ENCODE data around the gene NT5DC3. TPM values are rescaled to one million over a fixed set of nuclear protein-coding genes. Genes with fewer than 3 reads are reported as not detected.

The NT5DC3 gene
- polyA plus RNA-seq, 2 of the 4 experiments (the other 2 are of a cell fraction) = 5.2 to 5.6 TPM

DNA sequence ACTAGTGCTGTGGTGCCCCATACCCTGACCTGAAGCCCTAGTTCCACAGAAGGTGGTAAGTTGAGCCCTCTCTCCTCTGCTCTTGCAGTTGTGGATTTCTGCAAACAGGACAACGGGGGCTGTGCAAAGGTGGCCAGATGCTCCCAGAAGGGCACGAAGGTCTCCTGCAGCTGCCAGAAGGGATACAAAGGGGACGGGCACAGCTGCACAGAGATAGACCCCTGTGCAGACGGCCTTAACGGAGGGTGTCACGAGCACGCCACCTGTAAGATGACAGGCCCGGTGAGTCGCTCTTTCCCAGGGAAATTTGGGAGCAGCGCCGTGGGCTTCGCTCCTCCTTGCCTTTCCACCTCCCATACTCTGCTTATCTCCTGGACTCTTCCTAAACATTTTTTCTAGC is 92.2 kb downstream of the NT5DC3 start:
- ChIA-PET CTCF (interaction anchor here (0.5 kb wide), 1 partner anchor 121 kb away, joined by 3 read pairs; no protein-coding TSS in a partner anchor), POLR2A (no interaction called here)
- FAIRE-seq (no peak), DNase-seq (ENCODE audit: low read depth in 1 of 2, low spot score in 1 of 2) (no peak), ATAC-seq (no peak)
- Histone ChIP-seq H3K4me3 (no peak overlapping the region), H3K4me1 (no peaks in the 10 kb centered on the region), H3K9me3 (no peaks in the 10 kb centered on the region), H3K27ac (no peak overlapping the region), H3K4me2 (no peak overlapping the region)
- 88% methylated on average over 12 of the region's 12 CpGs for WGBS (ENCODE audit: missing lambda C conversion rate)
- TF ChIP-seq, protein P1, sequence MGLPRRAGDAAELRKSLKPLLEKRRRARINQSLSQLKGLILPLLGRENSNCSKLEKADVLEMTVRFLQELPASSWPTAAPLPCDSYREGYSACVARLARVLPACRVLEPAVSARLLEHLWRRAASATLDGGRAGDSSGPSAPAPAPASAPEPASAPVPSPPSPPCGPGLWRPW (IDR thresholded peaks at IDR 0.05) = no peak
- TF ChIP-seq SMC3 (IDR thresholded peaks at IDR 0.05) = no peak

DNA sequence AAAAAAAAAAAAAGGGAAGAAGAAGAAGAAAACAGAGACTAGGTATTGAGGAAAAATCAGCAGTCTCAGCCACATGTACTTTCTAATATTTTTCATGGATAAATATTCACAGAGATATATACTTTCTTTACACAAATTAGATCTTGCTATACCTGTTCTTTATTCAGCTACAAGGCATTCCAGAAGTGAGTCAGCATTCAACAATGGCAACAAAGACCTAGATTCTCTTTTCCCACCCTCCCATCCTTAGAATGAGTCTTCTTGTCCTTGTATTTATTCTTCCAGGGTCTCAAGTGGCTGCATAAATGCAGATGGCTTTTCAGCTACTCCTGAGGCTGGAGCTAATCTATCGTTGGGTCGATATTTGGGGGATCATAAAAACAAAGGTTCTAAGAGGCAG is 93.0 kb downstream of the NT5DC3 start:
- Histone ChIP-seq H3K4me1 (no peaks in the 10 kb centered on the region), H3K9me3 (no peaks in the 10 kb centered on the region), H3K27ac (no peak overlapping the region), H3K4me2 (no peak overlapping the region), H3K4me3 (no peak overlapping the region)
- ATAC-seq (no peak), FAIRE-seq (no peak), DNase-seq (ENCODE audit: low read depth in 1 of 2, low spot score in 1 of 2) (no peak)
- ChIA-PET CTCF (interaction anchor here (0.6 to 1.0 kb wide), 3 partner anchors 121 to 148 kb away, joined by 3 read pairs; no protein-coding TSS in a partner anchor), POLR2A (no interaction called here)
- 63% methylated on average over 2 of the region's 2 CpGs for WGBS (ENCODE audit: missing lambda C conversion rate)
- TF ChIP-seq, protein P1 (IDR thresholded peaks at IDR 0.05) = no peak
- TF ChIP-seq, protein P2, sequence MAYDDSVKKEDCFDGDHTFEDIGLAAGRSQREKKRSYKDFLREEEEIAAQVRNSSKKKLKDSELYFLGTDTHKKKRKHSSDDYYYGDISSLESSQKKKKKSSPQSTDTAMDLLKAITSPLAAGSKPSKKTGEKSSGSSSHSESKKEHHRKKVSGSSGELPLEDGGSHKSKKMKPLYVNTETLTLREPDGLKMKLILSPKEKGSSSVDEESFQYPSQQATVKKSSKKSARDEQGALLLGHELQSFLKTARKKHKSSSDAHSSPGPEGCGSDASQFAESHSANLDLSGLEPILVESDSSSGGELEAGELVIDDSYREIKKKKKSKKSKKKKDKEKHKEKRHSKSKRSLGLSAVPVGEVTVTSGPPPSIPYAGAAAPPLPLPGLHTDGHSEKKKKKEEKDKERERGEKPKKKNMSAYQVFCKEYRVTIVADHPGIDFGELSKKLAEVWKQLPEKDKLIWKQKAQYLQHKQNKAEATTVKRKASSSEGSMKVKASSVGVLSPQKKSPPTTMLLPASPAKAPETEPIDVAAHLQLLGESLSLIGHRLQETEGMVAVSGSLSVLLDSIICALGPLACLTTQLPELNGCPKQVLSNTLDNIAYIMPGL (CRISPR knock-in tag; IDR thresholded peaks at IDR 0.05; ENCODE audit: borderline replicate concordance) = no peak
- TF ChIP-seq HDAC2 (IDR thresholded peaks at IDR 0.05) (no peak), POLR2A (IDR thresholded peaks at IDR 0.05; ENCODE audit: low read length) (no peak), FOSL2 (IDR thresholded peaks at IDR 0.05) (no peak), FOSL2 (CRISPR knock-in tag; IDR thresholded peaks at IDR 0.05) (no peak), SREBF2 (IDR thresholded peaks at IDR 0.05) (no peak), ZC3H11A (IDR thresholded peaks at IDR 0.05) (no peak), RAD21 (conservative IDR thresholded peaks at IDR 0.05 in 1 of 2, IDR thresholded peaks at IDR 0.05 in 1 of 2) (no peak)
- TF ChIP-seq, protein P3, sequence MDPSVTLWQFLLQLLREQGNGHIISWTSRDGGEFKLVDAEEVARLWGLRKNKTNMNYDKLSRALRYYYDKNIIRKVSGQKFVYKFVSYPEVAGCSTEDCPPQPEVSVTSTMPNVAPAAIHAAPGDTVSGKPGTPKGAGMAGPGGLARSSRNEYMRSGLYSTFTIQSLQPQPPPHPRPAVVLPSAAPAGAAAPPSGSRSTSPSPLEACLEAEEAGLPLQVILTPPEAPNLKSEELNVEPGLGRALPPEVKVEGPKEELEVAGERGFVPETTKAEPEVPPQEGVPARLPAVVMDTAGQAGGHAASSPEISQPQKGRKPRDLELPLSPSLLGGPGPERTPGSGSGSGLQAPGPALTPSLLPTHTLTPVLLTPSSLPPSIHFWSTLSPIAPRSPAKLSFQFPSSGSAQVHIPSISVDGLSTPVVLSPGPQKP (IDR thresholded peaks at IDR 0.05; ENCODE audit: low read depth, low read length) = no peak
- TF ChIP-seq, protein P4, sequence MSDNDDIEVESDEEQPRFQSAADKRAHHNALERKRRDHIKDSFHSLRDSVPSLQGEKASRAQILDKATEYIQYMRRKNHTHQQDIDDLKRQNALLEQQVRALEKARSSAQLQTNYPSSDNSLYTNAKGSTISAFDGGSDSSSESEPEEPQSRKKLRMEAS (IDR thresholded peaks at IDR 0.05) = no peak

DNA sequence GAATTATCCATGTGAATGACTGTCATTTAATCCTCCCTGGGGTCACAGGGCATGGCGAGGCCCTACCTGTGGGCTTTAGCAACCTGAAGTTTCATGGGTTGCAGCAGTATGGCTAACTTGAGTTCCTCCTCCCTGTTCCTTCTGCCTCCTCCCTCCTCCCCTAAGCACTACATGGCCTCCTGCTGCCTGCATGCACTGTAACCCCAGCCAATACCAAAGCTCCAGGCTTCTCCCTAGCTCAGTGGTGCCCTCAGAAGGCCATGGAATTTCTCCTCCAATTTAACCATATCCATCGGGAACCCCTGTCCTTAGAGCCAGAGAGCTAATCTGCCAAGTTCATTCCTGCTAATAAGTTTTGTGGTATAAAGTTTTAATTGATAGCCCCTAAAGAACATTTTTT is 95.1 kb downstream of the NT5DC3 start:
- Histone ChIP-seq H3K4me2 (no peak overlapping the region), H3K9me3 (no peaks in the 10 kb centered on the region), H3K4me3 (no peak overlapping the region), H3K4me1 (peaks cover 5% of the 10 kb centered on the region; the same call in 2 of the 3 replicates), H3K27ac (no peak overlapping the region)
- ChIA-PET CTCF (no interaction called here), POLR2A (no interaction called here)
- FAIRE-seq (no peak), DNase-seq (ENCODE audit: low read depth in 1 of 2, low spot score in 1 of 2) (peak in 1 of 2 experiments; percentile 44), ATAC-seq (peak; percentile 54 to 78; a peak in 5 of 6 replicates)
- TF ChIP-seq, protein P4 (IDR thresholded peaks at IDR 0.05) = no peak
- peak in 1 of 2 experiments; percentile 35; a peak in 2 of 5 replicates for TF ChIP-seq RAD21 (conservative IDR thresholded peaks at IDR 0.05 in 1 of 2, IDR thresholded peaks at IDR 0.05 in 1 of 2)
- 84% methylated on average over 2 of the region's 2 CpGs for WGBS (ENCODE audit: missing lambda C conversion rate)

DNA sequence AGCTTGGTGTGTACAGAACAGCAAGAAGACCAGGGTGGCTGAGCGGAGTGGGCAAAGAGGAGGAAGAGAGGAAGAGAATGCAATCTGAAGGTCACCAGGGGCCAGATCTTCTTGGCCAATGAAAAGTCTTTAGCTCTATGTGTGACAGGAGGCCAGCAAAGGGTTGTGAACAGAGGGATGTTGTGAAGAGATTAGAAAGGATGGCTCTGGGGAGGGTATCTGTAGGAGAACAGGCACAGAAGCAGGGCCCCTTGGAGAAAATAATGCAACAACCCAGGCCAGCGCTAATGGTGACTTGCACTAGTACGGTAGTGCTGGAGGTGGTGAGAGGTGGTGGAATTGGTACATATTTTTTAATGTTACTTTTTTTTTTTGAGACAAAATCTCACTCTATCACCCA is 97.2 kb downstream of the NT5DC3 start:
- no peak overlapping the region for H3K27ac ChIP-seq
- H3K9me3 ChIP-seq = no peaks in the 10 kb centered on the region
- H3K4me3 ChIP-seq = no peak overlapping the region
- ChIA-PET CTCF (interaction anchor here (0.6 kb wide), 1 partner anchor 20 kb away, joined by 3 read pairs; no protein-coding TSS in a partner anchor), POLR2A (no interaction called here)
- H3K4me1 ChIP-seq = peaks cover 5% of the 10 kb centered on the region; the same call in 2 of the 3 replicates
- 97% methylated on average over 3 of the region's 3 CpGs for WGBS (ENCODE audit: missing lambda C conversion rate)
- TF ChIP-seq CHD4 (IDR thresholded peaks at IDR 0.05; ENCODE audit: borderline replicate concordance) (no peak), GATA3 (IDR thresholded peaks at IDR 0.05; ENCODE audit: borderline replicate concordance) (no peak), BHLHE40 (IDR thresholded peaks at IDR 0.05; ENCODE audit: low read depth, low read length) (no peak), CHD2 (IDR thresholded peaks at IDR 0.05; ENCODE audit: low read length, partially characterized antibody) (no peak), EP300 (IDR thresholded peaks at IDR 0.05) (no peak), JUN (IDR thresholded peaks at IDR 0.05) (no peak), HOXB5 (CRISPR knock-in tag; IDR thresholded peaks at IDR 0.05) (no peak), FOSB (CRISPR knock-in tag; IDR thresholded peaks at IDR 0.05) (no peak), HOXB13 (CRISPR knock-in tag; IDR thresholded peaks at IDR 0.05; ENCODE audit: low read depth) (no peak), CEBPB (IDR thresholded peaks at IDR 0.05) (no peak)
- TF ChIP-seq, protein P5, sequence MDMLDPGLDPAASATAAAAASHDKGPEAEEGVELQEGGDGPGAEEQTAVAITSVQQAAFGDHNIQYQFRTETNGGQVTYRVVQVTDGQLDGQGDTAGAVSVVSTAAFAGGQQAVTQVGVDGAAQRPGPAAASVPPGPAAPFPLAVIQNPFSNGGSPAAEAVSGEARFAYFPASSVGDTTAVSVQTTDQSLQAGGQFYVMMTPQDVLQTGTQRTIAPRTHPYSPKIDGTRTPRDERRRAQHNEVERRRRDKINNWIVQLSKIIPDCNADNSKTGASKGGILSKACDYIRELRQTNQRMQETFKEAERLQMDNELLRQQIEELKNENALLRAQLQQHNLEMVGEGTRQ (IDR thresholded peaks at IDR 0.05) = no peak
- TF ChIP-seq, protein P1 (IDR thresholded peaks at IDR 0.05) = no peak
- TF ChIP-seq, protein P6, sequence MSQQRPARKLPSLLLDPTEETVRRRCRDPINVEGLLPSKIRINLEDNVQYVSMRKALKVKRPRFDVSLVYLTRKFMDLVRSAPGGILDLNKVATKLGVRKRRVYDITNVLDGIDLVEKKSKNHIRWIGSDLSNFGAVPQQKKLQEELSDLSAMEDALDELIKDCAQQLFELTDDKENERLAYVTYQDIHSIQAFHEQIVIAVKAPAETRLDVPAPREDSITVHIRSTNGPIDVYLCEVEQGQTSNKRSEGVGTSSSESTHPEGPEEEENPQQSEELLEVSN (IDR thresholded peaks at IDR 0.05; ENCODE audit: borderline replicate concordance, low read depth) = no peak
- no peak for FAIRE-seq
- no peak for DNase-seq (ENCODE audit: low read depth in 1 of 2, low spot score in 1 of 2)
- no peak for ATAC-seq
- no peak overlapping the region for H3K4me2 ChIP-seq
